ENCODE data around the gene EHMT2. TPM values are rescaled to one million over a fixed set of nuclear protein-coding genes. Genes with fewer than 3 reads are reported as not detected.
A peak's percentile ranks its signal among the peaks of the same experiment; 100 is the strongest.

Gene EHMT2
- total RNA-seq, 1 experiment from 2014 or later: 84.0 TPM

- TF ChIP-seq POLR2A (IDR thresholded peaks at IDR 0.05; ENCODE audit: borderline replicate concordance, extremely low read depth, insufficient read depth, insufficient read length) (no peak), EGR1 (IDR thresholded peaks at IDR 0.05; ENCODE audit: low read depth) (peak; percentile 73), SRF (IDR thresholded peaks at IDR 0.05; ENCODE audit: low read depth) (no peak)
Measured at GRCh38 chr6:31901953-31902643, 4.6 kb upstream of the EHMT2 start, which contains the start of gene ZBTB12 (continued).

DNA sequence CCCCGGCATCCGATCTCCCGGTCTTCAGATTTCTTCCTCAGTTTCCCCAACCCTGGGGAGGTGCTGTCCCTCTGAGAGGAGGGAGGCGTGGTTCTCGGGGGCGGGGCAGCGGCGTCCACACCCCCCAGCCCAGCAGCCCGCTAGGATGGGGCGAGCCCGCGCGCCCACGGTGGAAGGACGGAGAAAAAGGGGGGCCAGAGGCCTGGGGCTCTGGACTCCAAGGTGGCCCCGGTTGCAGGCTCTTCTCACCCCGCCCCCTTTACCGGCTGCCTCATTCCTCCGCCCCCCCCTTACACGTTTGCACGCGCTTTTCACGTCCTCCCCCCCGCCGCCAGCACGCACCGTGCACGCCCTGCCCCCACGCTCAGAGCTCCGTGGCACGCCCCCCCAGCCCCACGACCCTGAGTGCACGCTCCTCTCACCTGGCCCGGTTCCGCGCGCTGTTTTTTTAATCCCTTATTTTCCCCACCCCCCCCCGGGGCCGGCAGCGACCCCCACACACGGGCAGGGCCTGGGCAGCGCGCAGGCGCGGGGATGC, 4.0 kb upstream of the EHMT2 start:
- intact Hi-C loops (cut with micrococcal nuclease): no loop called here
- DNase-seq (ENCODE audit: low read depth, low spot score): no peak
- Histone ChIP-seq H3K4me3 (replicated peaks in 1 of 2; ENCODE audit: low read depth in 1 of 2, low read length in 2 of 2) (peak overlapping the region; percentile 56 to 63), H4K20me1 (ENCODE audit: insufficient read depth) (no peaks in the 10 kb centered on the region), H3K9me3 (ENCODE audit: control insufficient read depth in 1 of 2, insufficient read depth in 1 of 2, low read depth in 1 of 2, low read length in 2 of 2) (no peaks in the 10 kb centered on the region), H3K9ac (ENCODE audit: low read length) (peak overlapping the region; percentile 63), H3K4me1 (ENCODE audit: control insufficient read depth in 1 of 2, insufficient read depth in 2 of 2, low read length in 2 of 2) (peaks cover 10 to 32% of the 10 kb centered on the region in 2 experiments), H2AFZ (ENCODE audit: low read depth, low read length, poor library complexity, severe bottlenecking) (no peak overlapping the region), H3K27ac (ENCODE audit: low read depth, low read length) (peak overlapping the region; percentile 64), H3K27me3 (ENCODE audit: insufficient read depth, low read length) (no peaks in the 10 kb centered on the region), H3K79me2 (ENCODE audit: insufficient read depth, low read length) (peaks cover 17% of the 10 kb centered on the region; the same call in 1 of the 2 replicates), H3K9me2 (ENCODE audit: insufficient read depth) (no peaks in the 10 kb centered on the region), H3K4me2 (ENCODE audit: low read length) (peak overlapping the region; percentile 92), H3K36me3 (ENCODE audit: control insufficient read depth in 1 of 2, insufficient read depth in 2 of 2, low read length in 2 of 2) (no peaks in the 10 kb centered on the region)
- TSS peak; percentile 59 for BruUV-seq (replicated peaks)
- no peak for TF ChIP-seq FOSL1 (IDR thresholded peaks at IDR 0.05; ENCODE audit: low read depth)
- TF ChIP-seq POLR2AphosphoS5 (IDR thresholded peaks at IDR 0.05; ENCODE audit: low read depth, low read length): no peak; the same call in 1 of the 2 replicates
- peak; percentile 1; the same call in 1 of the 2 replicates for TF ChIP-seq SP1 (IDR thresholded peaks at IDR 0.05; ENCODE audit: low read depth)
- TF ChIP-seq SIN3A (IDR thresholded peaks at IDR 0.05; ENCODE audit: low read depth): no peak
- TF ChIP-seq, protein P1, sequence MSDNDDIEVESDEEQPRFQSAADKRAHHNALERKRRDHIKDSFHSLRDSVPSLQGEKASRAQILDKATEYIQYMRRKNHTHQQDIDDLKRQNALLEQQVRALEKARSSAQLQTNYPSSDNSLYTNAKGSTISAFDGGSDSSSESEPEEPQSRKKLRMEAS (IDR thresholded peaks at IDR 0.05): peak; percentile 43; the same call in 1 of the 2 replicates
- POLR2A ChIA-PET: interaction anchor here (0.6 kb wide), 1 partner anchor 262 kb away, joined by 4 read pairs; no protein-coding TSS in a partner anchor
- CTCF ChIA-PET: interaction anchor here (2.2 kb wide), 1 partner anchor 51 kb away, joined by 9 read pairs; no protein-coding TSS in a partner anchor
- RAD21 ChIA-PET (ENCODE audit: low non-redundant PET in 1 of 2, low total read pairs in 2 of 2, uncharacterized antibody in 2 of 2, unreplicated experiment in 2 of 2): interaction anchor here in 1 of 2 experiments (1.1 kb wide), 1 partner anchor 51 kb away, joined by 3 read pairs; no protein-coding TSS in a partner anchor
- ATAC-seq: peak; percentile 28

Measured in HCT116 (cell line).